Chondrocyte (in vitro differentiated cells): ENCODE measurements around the gene ADSS1. TPM values are rescaled to one million over a fixed set of nuclear protein-coding genes. Genes with fewer than 3 reads are reported as not detected.

Experiments used
- DNase-seq: peaks from one replicate; pipeline ENCODE4 v3.0.0; 2021; ENCODE audit warnings: mixed read lengths, low spot score
- H3K27ac Mint-ChIP-seq: one replicate; pipeline ENCODE4 v1.8.0; 2021; ENCODE audit warnings: mild to moderate bottlenecking, moderate library complexity, mixed read lengths; ENCODE audit not compliant: unreplicated experiment
- H3K27me3 Mint-ChIP-seq: 2 replicates; pipeline ENCODE4 v1.8.0; 2021; ENCODE audit warnings: low read depth, mixed read lengths
- H3K36me3 Mint-ChIP-seq: 2 replicates; pipeline ENCODE4 v1.8.0; 2021; ENCODE audit warnings: low read depth, mixed read lengths
- H3K4me1 Mint-ChIP-seq: 2 replicates; pipeline ENCODE4 v1.8.0; 2021; ENCODE audit warnings: low read depth, mild to moderate bottlenecking, mixed read lengths
- H3K4me3 Mint-ChIP-seq: one replicate; pipeline ENCODE4 v1.8.0; 2021; ENCODE audit warnings: mild to moderate bottlenecking, moderate library complexity, mixed read lengths; ENCODE audit not compliant: unreplicated experiment
- H3K9me3 Mint-ChIP-seq: 2 replicates; pipeline ENCODE4 v1.8.0; 2021; ENCODE audit warnings: low read depth, mixed read lengths
- total RNA-seq: library from RNA; stranded (reverse); gene quantifications from 3 replicates; pipeline ENCODE4 v1.2.1, GENCODE V29; 2021
- TF ChIP-seq, protein P1 (sequence below): fragments of 200-600 bp; sonication (generic); IDR thresholded peaks from 2 replicates; pipeline ENCODE4 v1.5.0; 2021; ENCODE audit warnings: antibody characterized with exemption, mild to moderate bottlenecking, moderate library complexity

The ADSS1 gene
- total RNA-seq, 1 donor from 2014 or later = 7.1 TPM

DNA sequence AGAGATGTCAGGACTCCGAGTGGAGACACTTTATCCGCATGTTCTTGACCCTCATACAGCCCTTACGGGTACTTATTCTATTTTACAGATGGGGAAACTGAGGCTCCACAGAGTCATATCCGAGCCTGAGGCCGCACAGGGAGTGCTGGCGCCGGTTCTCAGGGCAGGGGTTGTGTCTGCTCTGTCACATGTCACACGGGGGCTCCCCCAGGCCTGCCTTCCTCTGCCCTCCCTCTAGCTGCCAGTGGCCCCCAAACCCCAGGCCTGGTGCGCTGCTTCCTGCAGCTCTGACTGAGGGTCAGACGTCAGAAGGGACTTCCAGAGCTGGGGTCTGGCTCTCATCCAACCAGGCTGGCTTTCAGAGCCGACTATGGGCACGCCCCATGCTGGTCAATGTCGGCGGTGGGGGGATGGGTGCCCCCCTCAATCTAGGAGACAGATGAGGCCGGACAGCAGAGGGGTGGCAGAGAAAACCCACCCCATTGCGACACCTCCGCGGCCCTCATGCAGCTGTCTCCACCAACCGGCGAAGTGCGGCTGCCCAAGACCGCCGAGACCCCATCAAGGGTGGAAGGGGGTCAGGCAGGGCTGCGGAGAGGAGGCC lies 35.4 kb upstream of the ADSS1 start:
- H3K27ac Mint-ChIP-seq = peak overlapping the region; percentile 69
- no peak for DNase-seq
- no peaks in the 10 kb centered on the region for H3K9me3 Mint-ChIP-seq
- H3K36me3 Mint-ChIP-seq = no peaks in the 10 kb centered on the region
- peaks cover 48% of the 10 kb centered on the region for H3K4me1 Mint-ChIP-seq
- TF ChIP-seq, protein P1, sequence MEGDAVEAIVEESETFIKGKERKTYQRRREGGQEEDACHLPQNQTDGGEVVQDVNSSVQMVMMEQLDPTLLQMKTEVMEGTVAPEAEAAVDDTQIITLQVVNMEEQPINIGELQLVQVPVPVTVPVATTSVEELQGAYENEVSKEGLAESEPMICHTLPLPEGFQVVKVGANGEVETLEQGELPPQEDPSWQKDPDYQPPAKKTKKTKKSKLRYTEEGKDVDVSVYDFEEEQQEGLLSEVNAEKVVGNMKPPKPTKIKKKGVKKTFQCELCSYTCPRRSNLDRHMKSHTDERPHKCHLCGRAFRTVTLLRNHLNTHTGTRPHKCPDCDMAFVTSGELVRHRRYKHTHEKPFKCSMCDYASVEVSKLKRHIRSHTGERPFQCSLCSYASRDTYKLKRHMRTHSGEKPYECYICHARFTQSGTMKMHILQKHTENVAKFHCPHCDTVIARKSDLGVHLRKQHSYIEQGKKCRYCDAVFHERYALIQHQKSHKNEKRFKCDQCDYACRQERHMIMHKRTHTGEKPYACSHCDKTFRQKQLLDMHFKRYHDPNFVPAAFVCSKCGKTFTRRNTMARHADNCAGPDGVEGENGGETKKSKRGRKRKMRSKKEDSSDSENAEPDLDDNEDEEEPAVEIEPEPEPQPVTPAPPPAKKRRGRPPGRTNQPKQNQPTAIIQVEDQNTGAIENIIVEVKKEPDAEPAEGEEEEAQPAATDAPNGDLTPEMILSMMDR = no peak
- H3K4me3 Mint-ChIP-seq = peak overlapping the region; percentile 64
- no peaks in the 10 kb centered on the region for H3K27me3 Mint-ChIP-seq

DNA sequence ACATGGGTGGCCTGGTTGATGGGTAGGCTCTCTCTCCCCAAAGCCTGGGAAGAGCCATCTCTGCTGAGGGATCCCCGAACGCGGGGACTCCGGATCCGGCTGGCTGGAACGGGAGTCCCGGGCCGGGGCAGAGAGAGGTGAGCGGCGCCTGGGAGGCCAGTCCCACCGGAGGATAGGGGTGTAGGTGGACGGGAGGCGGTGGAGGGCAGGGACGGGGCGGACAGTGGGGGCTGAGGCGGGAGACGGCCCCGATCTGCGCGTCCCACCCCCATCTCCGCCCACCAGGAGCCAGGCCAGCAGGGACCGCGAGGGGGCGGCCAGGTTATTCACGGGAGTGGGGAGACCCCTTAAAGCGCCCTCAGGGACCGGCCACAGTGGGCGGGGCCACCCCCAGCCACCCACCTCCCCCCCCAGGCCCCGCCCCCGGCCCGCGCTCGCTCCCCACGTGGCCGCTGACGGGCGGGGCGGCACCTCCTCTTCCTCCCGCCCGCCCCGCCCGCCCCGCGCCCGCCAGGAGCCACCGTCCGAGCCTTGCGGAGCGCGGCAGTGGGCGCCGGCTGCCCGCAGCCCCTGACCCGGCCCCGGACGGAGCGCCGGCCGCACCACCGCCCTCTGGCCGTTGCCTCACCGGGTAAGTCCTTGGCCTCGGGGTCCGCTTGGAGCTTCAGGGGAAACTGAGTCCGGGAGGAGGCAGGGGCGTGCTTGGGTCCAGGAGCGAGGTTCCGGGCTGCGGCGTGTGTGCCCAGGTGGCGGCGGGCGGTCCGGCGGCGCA lies 34.7 kb upstream of the ADSS1 start, which contains the start of gene INF2:
INF2 (plus strand) TSS at position 510 of the 772 bp plus-strand sequence. CDS start 11,748 bp downstream, outside the sequence.
- DNase-seq = no peak
- Mint-ChIP-seq H3K9me3 (no peaks in the 10 kb centered on the region), H3K4me3 (peak within 1 kb of the TSS; percentile 77), H3K27ac (peak within 1 kb of the TSS; percentile 69), H3K4me1 (peaks cover 49% of the 10 kb centered on the region), H3K36me3 (no peaks in the 10 kb centered on the region), H3K27me3 (no peaks in the 10 kb centered on the region)
- TF ChIP-seq, protein P1 = peak; percentile 26

DNA sequence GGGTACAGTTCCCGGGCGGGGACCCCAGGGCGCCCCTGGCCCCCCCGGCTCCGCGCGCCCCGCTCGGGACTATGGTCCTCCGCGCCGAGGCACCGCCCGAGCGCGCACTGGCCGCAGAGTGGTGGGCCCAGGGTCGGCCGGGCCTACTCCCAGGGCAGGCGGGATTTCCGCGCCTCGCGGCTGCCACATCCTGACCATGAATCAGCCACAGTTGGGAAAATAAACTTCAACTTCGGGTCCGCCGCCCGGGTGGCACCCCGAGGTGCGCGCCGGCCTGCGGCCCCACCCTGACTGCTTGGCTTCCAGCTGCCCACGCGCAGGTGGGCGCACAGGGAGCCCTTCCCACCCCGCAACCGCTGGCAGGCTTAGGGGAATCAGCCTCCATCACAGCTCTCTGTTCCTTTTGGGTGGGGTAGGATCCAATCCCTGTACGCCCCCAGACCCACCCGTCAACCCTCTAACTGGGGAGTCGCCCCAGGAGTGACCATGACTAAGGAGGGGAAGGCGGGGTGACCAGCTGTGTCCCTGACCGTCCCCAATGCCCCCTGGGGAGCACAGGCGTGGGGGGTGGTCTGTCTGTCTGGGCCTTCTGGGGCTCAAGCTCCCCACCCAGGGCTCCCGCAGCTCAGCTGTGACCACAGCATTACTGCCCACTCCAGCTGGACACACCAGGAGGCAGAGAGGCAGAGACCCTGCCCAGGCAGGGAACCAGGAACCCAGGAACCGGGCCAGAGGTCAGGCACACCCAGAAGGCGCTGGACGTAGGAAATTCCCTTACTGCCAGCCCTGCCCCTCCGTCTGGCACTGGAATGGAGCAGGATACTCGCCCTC lies 33.9 kb upstream of the ADSS1 start:
- no peaks in the 10 kb centered on the region for H3K27me3 Mint-ChIP-seq
- no peak for DNase-seq
- H3K4me1 Mint-ChIP-seq = peaks cover 55% of the 10 kb centered on the region
- H3K9me3 Mint-ChIP-seq = no peaks in the 10 kb centered on the region
- TF ChIP-seq, protein P1 = no peak
- no peaks in the 10 kb centered on the region for H3K36me3 Mint-ChIP-seq
- peak overlapping the region; percentile 77 for H3K4me3 Mint-ChIP-seq
- peak overlapping the region; percentile 54 for H3K27ac Mint-ChIP-seq

DNA sequence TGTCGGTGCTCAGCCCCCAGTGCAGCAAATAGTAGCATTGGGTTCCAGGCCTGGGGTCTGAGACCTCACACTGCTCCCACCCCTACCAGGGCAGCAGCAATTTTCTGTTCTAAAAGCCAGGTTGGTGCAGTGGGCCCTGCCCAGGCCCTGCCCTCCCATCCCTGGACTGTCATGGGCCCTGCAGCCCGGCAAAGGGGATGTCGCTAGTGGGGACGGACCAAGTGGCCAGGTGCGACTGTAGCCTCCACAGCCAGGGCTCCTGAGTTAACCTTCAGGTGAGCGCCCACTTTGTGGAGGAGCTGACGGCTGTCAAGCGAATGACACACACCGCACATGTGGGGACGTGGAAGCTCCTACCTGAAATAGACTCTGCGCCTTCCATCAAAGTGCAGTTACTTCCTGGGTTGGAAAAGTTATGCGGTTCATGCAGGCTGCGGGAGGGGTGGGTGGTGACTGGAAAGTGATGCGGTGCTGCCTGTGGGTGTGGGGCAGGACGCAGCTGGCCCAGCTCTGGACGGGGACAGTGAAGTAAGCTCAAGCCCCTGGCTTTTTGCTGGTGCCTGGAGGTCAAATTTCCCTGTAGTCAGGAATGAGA lies 33.1 kb upstream of the ADSS1 start:
- Mint-ChIP-seq H3K9me3 (no peaks in the 10 kb centered on the region), H3K27me3 (no peaks in the 10 kb centered on the region), H3K4me1 (peaks cover 61% of the 10 kb centered on the region), H3K27ac (peak overlapping the region; percentile 68), H3K36me3 (peaks cover 2% of the 10 kb centered on the region), H3K4me3 (peak overlapping the region; percentile 77)
- no peak for DNase-seq
- TF ChIP-seq, protein P1 = no peak
